GM12864 (cell line): ENCODE data around the gene SLC39A13.

ENCODE experiments used
- DNase-seq: peaks from one replicate; pipeline ENCODE4 v3.0.0-alpha.2; 2011; ENCODE audit warnings: low read depth
- H3K4me3 ChIP-seq: 2 replicates; pipeline ENCODE4 v1.5.1; 2011; ENCODE audit warnings: mild to moderate bottlenecking, low read depth, low read length, control low read depth
- CTCF ChIP-seq: IDR thresholded peaks from 2 replicates; pipeline ENCODE4 v1.5.1; 2011; ENCODE audit warnings: low read depth, mild to moderate bottlenecking, moderate library complexity, low read length, control low read depth, inconsistent platforms; ENCODE audit errors: missing control alignments

Gene SLC39A13

GRCh38 chr11:47437746-47438418 lies 29.5 kb downstream of the SLC39A13 start:
- TF ChIP-seq CTCF, result no peak
- DNase-seq, result no peak
- H3K4me3 ChIP-seq, result no peak overlapping the region

GRCh38 chr11:47438721-47439120 lies 30.3 kb downstream of the SLC39A13 start:
- no peak overlapping the region for H3K4me3 ChIP-seq
- no peak for DNase-seq
- no peak for TF ChIP-seq CTCF

DNA sequence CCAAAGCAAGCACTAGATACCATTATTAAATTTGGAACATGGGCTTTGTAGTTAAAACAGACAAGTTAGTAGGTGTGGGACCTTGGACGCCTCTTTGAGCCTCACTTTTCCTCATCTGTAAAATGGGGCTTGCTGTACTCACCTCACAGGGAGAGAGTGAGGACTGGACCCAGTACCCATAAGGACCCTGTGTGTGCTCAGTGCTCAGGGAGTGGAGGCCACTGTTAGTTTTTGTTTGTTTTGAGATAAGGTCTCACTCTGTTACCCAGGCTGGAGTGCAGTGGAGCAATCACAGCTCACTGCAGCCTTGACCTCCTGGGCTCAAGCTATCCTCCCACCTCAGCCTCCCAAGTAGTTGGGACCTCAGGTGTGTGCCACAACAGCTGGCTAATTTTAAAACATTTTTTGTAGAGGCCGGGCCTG lies 31.7 kb downstream of the SLC39A13 start:
- TF ChIP-seq CTCF, result no peak
- H3K4me3 ChIP-seq, result no peak overlapping the region
- DNase-seq, result no peak

DNA sequence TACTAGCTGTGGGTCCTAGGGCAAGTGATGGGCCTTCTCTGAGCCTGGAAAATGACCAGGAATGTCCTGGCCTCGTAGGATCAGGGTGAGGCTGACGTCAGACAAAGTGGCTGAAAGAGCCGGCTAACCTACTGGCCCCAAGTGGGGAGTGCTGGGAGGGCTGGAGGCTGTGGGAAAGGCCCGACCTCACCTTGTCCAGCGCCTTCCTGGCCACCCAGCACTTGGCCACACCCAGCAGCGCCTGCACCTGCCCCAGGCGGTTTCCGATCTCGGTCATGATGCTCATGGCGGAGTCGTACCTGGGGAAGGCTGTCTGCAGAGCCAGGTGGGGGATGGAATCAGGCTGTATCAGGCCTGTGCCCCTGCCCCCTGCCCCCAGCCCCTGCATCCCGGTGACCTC lies 33.0 kb downstream of the SLC39A13 start:
- DNase-seq, result no peak
- TF ChIP-seq CTCF, result no peak
- H3K4me3 ChIP-seq, result no peak overlapping the region

GRCh38 chr11:47442514-47442913 lies 34.1 kb downstream of the SLC39A13 start:
- no peak for TF ChIP-seq CTCF
- no peak for DNase-seq
- no peak overlapping the region for H3K4me3 ChIP-seq

DNA sequence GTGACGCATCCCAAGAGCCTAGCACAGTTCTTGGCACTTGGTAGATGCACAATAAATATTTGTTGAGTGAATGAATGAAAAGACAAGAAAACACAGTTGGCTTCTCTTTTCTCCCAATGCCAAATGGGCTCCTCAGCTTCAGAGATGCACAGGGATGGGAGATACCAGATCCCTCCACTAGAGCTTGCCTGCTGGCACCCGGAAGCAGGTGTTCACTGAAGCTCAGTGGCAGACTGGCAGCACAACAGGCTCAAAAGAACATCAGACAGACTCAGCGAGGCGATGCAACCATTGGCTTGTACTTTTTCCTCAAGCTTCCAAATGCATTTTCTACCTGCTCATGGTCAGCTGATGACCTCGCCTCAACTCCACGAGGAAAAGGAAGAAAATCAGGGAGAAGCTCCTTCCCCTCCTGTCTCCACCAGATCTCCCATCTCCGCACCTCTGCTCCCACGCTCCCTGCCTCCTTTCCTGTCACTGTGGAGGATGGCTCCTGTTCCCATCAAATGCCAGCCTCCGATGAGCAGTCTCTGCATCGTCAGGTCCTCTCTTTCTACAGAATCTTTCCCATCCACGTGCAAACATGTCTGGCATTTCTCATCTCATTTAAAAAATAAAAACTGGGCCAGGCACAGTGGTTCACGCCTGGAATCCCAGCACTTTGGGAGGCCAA lies 34.8 kb downstream of the SLC39A13 start:
- no peak for DNase-seq
- no peak overlapping the region for H3K4me3 ChIP-seq
- peak; percentile 6 for TF ChIP-seq CTCF

- TF ChIP-seq CTCF, result no peak
- DNase-seq, result no peak
Observed at GRCh38 chr11:47443817-47444216, 35.4 kb downstream of the SLC39A13 start.

More at GRCh38 chr11:47443817-47444216, 35.4 kb downstream of the SLC39A13 start:
- H3K4me3 ChIP-seq, result no peak overlapping the region
